GM12865 (cell line): ENCODE measurements around the gene OR2J2.
"Not testable (repeated sequence)": the region's sequence is repeated elsewhere in the genome, so short reads cannot be mapped to it uniquely, and the experiment has no call there.

Source experiments
- DNase-seq: peaks from one replicate; pipeline ENCODE4 v3.0.0; 2010; ENCODE audit warnings: low read depth
- H3K4me3 ChIP-seq: 2 replicates; pipeline ENCODE4 v1.5.1; 2011; ENCODE audit warnings: mild to moderate bottlenecking, low read depth, low read length, control low read depth
- TF ChIP-seq, protein P1 (sequence below): IDR thresholded peaks from 2 replicates; pipeline ENCODE4 v1.5.1; 2011; ENCODE audit warnings: low read length, control low read depth, low read depth, inconsistent platforms; ENCODE audit not compliant: insufficient read depth; ENCODE audit errors: missing control alignments

The OR2J2 gene

DNA sequence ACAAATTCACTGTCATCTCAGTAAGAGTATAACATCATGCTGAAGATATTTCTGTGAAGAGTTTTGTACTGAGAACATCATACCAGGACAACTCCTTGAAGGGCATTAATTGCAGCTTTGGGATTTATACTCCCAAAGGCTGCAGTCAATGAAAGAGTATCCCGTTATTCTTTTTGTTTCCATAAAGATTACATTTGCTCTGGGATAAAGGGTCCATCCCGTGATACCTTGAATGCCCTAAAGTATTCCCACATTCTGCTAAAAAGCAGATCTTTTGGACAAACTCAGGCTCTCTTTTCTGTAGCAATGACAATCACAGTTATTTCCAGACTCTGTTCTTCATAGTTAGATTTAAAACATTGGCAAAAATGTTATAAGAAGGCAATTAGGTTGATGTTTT lies at the start of gene OR2J2:
TSS of gene OR2J2 (plus strand) at position 301 of the 400 bp plus-strand sequence. CDS start 2,729 bp downstream, outside the sequence.
- not testable (repeated sequence) for DNase-seq, H3K4me3 ChIP-seq

DNA sequence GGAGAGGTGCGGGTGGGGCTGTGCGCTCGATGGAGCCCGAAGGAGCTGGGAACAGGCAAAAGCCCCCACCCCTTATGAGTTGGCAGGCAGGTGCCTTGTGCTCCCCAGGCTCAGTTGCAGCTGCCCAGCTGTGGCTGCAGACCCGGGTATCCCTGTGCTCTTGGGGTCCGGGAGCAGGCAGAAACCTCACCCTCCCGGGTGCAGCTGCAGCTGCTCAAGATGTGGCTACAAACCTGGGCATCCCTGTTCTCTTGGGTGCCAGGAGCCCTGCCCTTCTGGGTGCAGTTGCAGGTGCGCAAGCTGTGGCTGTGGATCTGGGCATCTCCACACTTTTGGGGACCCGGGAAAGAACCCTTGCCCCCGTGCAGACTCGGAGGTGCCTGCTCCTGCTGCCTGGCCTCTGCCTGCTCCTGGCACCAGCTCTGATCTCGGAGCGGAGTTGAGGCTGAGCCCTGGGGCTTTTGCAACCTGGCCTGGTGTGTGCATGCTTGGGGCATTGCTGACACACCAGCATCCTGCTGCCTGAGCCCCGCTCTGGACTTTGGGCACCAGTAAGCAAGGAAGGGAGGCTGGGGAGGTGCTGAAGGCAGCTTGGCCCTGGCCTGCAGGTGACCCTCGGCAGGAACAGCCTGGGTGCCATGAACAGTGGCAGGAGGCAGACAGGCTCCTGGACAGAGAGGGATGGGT lies 41.2 kb upstream of the OR2J2 start:
- H3K4me3 ChIP-seq: no peak overlapping the region
- no peak for DNase-seq
- TF ChIP-seq, protein P1, sequence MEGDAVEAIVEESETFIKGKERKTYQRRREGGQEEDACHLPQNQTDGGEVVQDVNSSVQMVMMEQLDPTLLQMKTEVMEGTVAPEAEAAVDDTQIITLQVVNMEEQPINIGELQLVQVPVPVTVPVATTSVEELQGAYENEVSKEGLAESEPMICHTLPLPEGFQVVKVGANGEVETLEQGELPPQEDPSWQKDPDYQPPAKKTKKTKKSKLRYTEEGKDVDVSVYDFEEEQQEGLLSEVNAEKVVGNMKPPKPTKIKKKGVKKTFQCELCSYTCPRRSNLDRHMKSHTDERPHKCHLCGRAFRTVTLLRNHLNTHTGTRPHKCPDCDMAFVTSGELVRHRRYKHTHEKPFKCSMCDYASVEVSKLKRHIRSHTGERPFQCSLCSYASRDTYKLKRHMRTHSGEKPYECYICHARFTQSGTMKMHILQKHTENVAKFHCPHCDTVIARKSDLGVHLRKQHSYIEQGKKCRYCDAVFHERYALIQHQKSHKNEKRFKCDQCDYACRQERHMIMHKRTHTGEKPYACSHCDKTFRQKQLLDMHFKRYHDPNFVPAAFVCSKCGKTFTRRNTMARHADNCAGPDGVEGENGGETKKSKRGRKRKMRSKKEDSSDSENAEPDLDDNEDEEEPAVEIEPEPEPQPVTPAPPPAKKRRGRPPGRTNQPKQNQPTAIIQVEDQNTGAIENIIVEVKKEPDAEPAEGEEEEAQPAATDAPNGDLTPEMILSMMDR: no peak

DNA sequence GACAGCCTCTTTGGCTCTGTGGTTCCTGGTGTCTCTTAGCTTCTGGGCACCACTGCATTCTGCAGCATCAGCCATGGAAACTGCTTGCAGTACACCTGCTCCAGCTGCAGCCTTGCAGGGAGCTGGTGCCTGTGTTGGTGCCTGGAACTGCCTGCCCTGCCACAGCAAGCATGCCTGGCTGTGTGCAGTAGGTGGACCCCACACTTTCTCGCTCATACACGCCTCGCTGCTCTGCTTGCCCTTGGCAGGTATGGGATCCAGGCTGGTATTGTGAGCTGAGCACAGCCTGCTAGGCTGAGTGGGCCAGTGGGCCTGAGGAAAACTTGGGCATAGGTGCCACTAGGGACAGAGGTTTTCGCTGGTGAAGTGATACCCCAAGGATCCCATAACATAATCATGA lies 40.1 kb upstream of the OR2J2 start:
- H3K4me3 ChIP-seq: no peak overlapping the region
- no peak for DNase-seq
- TF ChIP-seq, protein P1: no peak

DNA sequence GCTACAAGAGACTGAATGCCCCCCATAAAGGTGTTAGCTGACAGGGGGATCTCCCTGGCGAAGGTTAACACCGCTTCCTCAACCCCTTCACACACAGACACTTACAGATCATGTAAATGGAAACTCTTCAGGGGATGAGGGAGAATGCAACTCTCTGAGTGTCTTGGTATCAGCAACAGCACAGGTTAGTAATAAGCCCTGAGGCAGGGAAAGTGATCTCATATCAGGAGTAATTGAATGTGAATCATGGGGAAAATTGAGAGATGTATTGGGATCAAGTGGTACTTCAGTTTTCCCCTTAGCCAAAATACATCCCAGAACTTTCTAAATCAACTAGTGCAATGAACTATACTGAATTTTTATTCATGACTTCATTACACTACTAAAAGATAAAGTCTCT lies 39.0 kb upstream of the OR2J2 start:
- no peak overlapping the region for H3K4me3 ChIP-seq
- TF ChIP-seq, protein P1: no peak
- DNase-seq: no peak

DNA sequence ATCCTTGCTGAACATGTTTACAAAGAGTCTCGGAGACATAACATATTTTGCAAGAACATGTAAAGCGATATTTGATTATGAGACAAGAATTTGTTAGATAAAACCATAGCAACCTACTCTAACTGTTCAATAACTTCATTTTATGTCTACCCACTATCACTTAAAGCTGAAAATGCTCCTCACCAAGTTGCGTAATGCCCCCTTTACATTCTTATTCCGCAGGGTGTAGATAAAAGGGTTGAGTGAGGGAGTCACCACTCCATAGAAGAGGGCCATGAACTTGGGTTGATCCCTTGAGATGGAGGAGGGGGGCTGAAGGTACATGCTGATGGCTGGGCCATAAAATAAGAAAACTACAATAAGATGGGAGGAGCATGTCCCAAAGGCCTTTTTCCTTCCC lies 33.0 kb upstream of the OR2J2 start:
- DNase-seq: no peak
- TF ChIP-seq, protein P1: no peak
- H3K4me3 ChIP-seq: no peak overlapping the region

DNA sequence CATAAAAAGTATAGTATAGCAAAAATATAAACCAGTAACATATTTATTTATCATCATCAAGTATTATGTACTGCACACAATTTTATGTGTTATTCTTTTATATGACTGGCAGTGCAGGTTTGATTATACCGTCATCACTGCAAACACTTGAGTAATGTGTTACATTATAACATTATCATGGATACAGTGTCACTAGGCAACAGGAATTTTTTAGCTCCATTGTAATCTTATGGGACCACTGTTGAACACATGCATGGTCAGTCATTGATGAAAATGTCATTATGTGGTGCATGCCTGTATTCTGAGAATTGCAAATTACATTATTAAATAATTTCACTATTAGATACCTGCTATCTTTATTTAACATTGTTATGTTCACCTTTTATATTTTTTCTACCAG lies 29.1 kb upstream of the OR2J2 start:
- TF ChIP-seq, protein P1: no peak
- H3K4me3 ChIP-seq: no peak overlapping the region
- no peak for DNase-seq

DNA sequence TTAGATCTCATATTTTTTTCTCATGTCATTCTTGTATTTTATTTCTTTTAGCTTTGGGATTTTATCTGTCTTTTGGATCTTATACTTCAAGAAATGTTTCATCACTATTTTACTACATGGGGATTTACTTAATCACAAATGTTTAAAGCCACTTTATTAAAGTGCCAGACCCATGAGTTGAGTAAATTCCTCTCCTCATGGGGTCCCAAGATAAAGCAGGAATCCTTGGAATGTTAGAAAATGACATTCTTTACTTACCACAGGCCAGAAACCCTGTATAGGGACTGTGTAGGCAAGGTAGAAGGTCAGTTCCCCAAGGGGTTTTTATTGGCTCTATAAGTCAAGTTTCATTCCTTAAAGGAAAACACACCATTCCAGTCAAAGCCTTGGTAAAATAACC lies 28.4 kb upstream of the OR2J2 start:
- DNase-seq: no peak
- H3K4me3 ChIP-seq: no peak overlapping the region
- TF ChIP-seq, protein P1: no peak
